Endothelial cell of umbilical vein (primary cell): ENCODE results near the gene PPFIBP1. TPM values are rescaled to one million over a fixed set of nuclear protein-coding genes. Genes with fewer than 3 reads are reported as not detected.

Experiments used
- BruUV-seq: library from RNA; stranded (reverse); fragments of 400-500 nt; replicated peaks from 2 replicates; lab custom pipeline; 2021; lab: Mats Ljungman, UMichigan
- CTCF ChIA-PET: fragments of 300-600, 350-600 bp; sonication (Branson Sonifier 250); formaldehyde crosslinking; loops from one replicate; lab custom pipeline; 2021; ENCODE audit warnings: antibody characterized with exemption, inconsistent platforms; lab: Charles Lee
- POLR2A ChIA-PET: fragments of 300-600, 350-600 bp; sonication (Branson Sonifier 250); formaldehyde crosslinking; loops from one replicate; lab custom pipeline; 2021; ENCODE audit warnings: antibody characterized with exemption, inconsistent platforms; lab: Charles Lee
- DNase-seq: peaks from one replicate; pipeline ENCODE4 v3.0.0-alpha.2; 2011; ENCODE audit warnings: low read depth, low spot score
- FAIRE-seq: peaks from 2 replicates; lab custom pipeline; 2011; peaks lifted over from hg19 to GRCh38; lab: Jason Lieb, UNC
- H2AFZ ChIP-seq: 2 replicates; pipeline ENCODE4 v1.6.0; 2012; ENCODE audit warnings: low read depth, low read length, control low read depth, inconsistent platforms
- H3K27ac ChIP-seq: 2 replicates; pipeline ENCODE4 v1.5.1; 2011; ENCODE audit warnings: low read depth, mild to moderate bottlenecking, control low read depth, low read length, moderate library complexity; ENCODE audit not compliant: insufficient read depth
- H3K27me3 ChIP-seq, 2 experiments: 2 replicates each; pipeline versions ENCODE4 v1.6.0 to v1.6.1; 2011; ENCODE audit warnings: low read length in 2 of 2, mixed read lengths in 1 of 2; ENCODE audit not compliant: control insufficient read depth in 2 of 2, insufficient read depth in 2 of 2
- H3K36me3 ChIP-seq, 2 experiments: 2 replicates in 1 of 2; 3 replicates in 1 of 2; pipeline ENCODE4 v1.5.1; 2011; ENCODE audit warnings: low read length in 2 of 2, mild to moderate bottlenecking in 1 of 2, moderate library complexity in 1 of 2; ENCODE audit not compliant: control insufficient read depth in 2 of 2, insufficient read depth in 2 of 2; ENCODE audit errors: extremely low read depth in 1 of 2
- H3K4me1 ChIP-seq: 3 replicates; pipeline ENCODE4 v1.5.1; 2011; ENCODE audit warnings: mild to moderate bottlenecking, low read length; ENCODE audit not compliant: control insufficient read depth, insufficient read depth; ENCODE audit errors: extremely low read depth
- H3K4me2 ChIP-seq: 2 replicates; pipeline ENCODE4 v1.6.1; 2011; ENCODE audit warnings: low read length, control low read depth, mixed read lengths; ENCODE audit not compliant: insufficient read depth
- H3K4me3 ChIP-seq, 3 experiments: fragments of 200-600 bp in 1 of 3; sonication (generic), shearing (Covaris generic) in 1 of 3; replicated peaks in 1 of 3; 2 replicates each; pipeline ENCODE4 v1.5.1; 2011 to 2016; ENCODE audit warnings: control low read depth in 3 of 3, low read length in 3 of 3, mild to moderate bottlenecking in 2 of 3, inconsistent platforms in 1 of 3, low read depth in 1 of 3, moderate library complexity in 1 of 3; ENCODE audit not compliant: insufficient read depth in 1 of 3
- H3K79me2 ChIP-seq: 2 replicates; pipeline ENCODE4 v1.6.0; 2012; ENCODE audit warnings: low read length, inconsistent platforms; ENCODE audit not compliant: control insufficient read depth, insufficient read depth
- H3K9ac ChIP-seq: replicated peaks from 2 replicates; pipeline ENCODE3; 2011; ENCODE audit warnings: low read length, control low read depth; ENCODE audit not compliant: insufficient read depth; ENCODE audit errors: extremely low read depth
- H3K9me1 ChIP-seq: replicated peaks from 3 replicates; pipeline ENCODE4 v1.6.0; 2011; ENCODE audit warnings: mild to moderate bottlenecking, low read length; ENCODE audit not compliant: control insufficient read depth, insufficient read depth; ENCODE audit errors: extremely low read depth
- H3K9me3 ChIP-seq: replicated peaks from 2 replicates; pipeline ENCODE4 v1.5.1; 2012; ENCODE audit warnings: low read length, inconsistent platforms; ENCODE audit not compliant: control insufficient read depth, insufficient read depth
- H4K20me1 ChIP-seq: replicated peaks from 2 replicates; pipeline ENCODE3; 2011; ENCODE audit warnings: mild to moderate bottlenecking, low read length; ENCODE audit not compliant: control insufficient read depth, insufficient read depth; ENCODE audit errors: extremely low read depth
- CTCF ChIP-seq, 2 donors: IDR thresholded peaks; 1 replicate in 1 of 2; 2 replicates in 1 of 2; pipeline ENCODE4 v1.5.1; 2011; ENCODE audit warnings: low read length in 2 of 2, mild to moderate bottlenecking in 2 of 2, moderate library complexity in 2 of 2, control low read depth in 1 of 2, inconsistent platforms in 1 of 2, low read depth in 1 of 2; ENCODE audit not compliant: insufficient read depth in 1 of 2; ENCODE audit errors: extremely low read depth in 1 of 2
- EZH2 ChIP-seq: IDR thresholded peaks from 2 replicates; pipeline ENCODE4 v1.6.1; 2012; ENCODE audit warnings: borderline replicate concordance, low read depth, mild to moderate bottlenecking, moderate library complexity, low read length, inconsistent platforms; ENCODE audit not compliant: severe bottlenecking
- FOS ChIP-seq: IDR thresholded peaks from 2 replicates; pipeline ENCODE4 v1.6.1; 2011; ENCODE audit warnings: mild to moderate bottlenecking, low read length, moderate library complexity, borderline replicate concordance; ENCODE audit not compliant: insufficient read depth
- GATA2 ChIP-seq: IDR thresholded peaks from 2 replicates; pipeline ENCODE4 v1.7.0; 2011; ENCODE audit warnings: low read depth, mild to moderate bottlenecking, moderate library complexity, mixed read lengths, low read length; ENCODE audit not compliant: insufficient read length, insufficient read depth
- JUN ChIP-seq: IDR thresholded peaks from 2 replicates; pipeline ENCODE4 v1.6.1; 2011; ENCODE audit warnings: borderline replicate concordance, low read depth; ENCODE audit not compliant: insufficient read length, insufficient read depth
- MAX ChIP-seq: IDR thresholded peaks from 2 replicates; pipeline ENCODE4 v1.6.1; 2011; ENCODE audit not compliant: insufficient read depth, insufficient read length
- MYC ChIP-seq: IDR thresholded peaks from one replicate; pipeline ENCODE4 v1.6.1; 2011; ENCODE audit warnings: mild to moderate bottlenecking, low read depth, low read length
- POLR2A ChIP-seq: IDR thresholded peaks from 2 replicates; pipeline ENCODE4 v1.6.1; 2012; ENCODE audit warnings: low read depth, mild to moderate bottlenecking, control low read depth, low read length
- POLR2AphosphoS5 ChIP-seq: IDR thresholded peaks from 2 replicates; pipeline ENCODE4 v1.6.1; 2012; ENCODE audit warnings: low read depth, mild to moderate bottlenecking, control low read depth, low read length, moderate library complexity; ENCODE audit not compliant: insufficient read depth
- dilution Hi-C: fragments of 300-500 bp; cut with MboI; formaldehyde crosslinking; loops from one replicate; pipeline ENCODE4 v1.15.0; 2019; ENCODE audit warnings: low sequenced_read_pairs; ENCODE audit not compliant: extremely low pct_ligation_motif_present
- intact Hi-C: fragments of 100-400 bp; cut with micrococcal nuclease; formaldehyde crosslinking; loops from one replicate; pipeline ENCODE4 v1.10.0; 2022
- polyA plus RNA-seq, 4 experiments: library from polyadenylated mRNA; depleted of rRNA in 3 of 4; stranded (reverse) in 3 of 4; unstranded in 1 of 4; fragments of >200 nt; gene quantifications; 2 replicates each; pipeline versions ENCODE4 v1.2.1 to v1.2.3, GENCODE V29; 2011 to 2012; ENCODE audit warnings: missing spikeins in 1 of 4
- total RNA-seq: library from RNA; stranded (reverse); gene quantifications from 2 replicates; pipeline ENCODE4 v1.2.3, GENCODE V29; 2021

Gene PPFIBP1
- total and polyA plus RNA-seq, 2 donors (not counting 3 experiments of a cell fraction or from before 2014, with no cell fraction given): 45.5 to 154 TPM

- H3K9ac ChIP-seq: no peak overlapping the region
- H3K4me2 ChIP-seq: no peak overlapping the region
- H4K20me1 ChIP-seq: peaks cover 13% of the 10 kb centered on the region
- FAIRE-seq (no peak), DNase-seq (no peak)
- dilution Hi-C loops (no loop called here), intact Hi-C loops (no loop called here)
- no peaks in the 10 kb centered on the region for H3K9me3 ChIP-seq
- H3K27ac ChIP-seq: no peak overlapping the region
- peaks cover 20% of the 10 kb centered on the region for H3K4me1 ChIP-seq
- ChIA-PET POLR2A (no interaction called here), CTCF (interaction anchor here (0.6 to 1.2 kb wide), 3 partner anchors 13 to 32 kb away, joined by 3 read pairs; no protein-coding TSS in a partner anchor)
- peaks cover 0 to 2% of the 10 kb centered on the region in 2 experiments for H3K36me3 ChIP-seq
- H3K9me1 ChIP-seq: no peaks in the 10 kb centered on the region
- H2AFZ ChIP-seq: no peak overlapping the region
- no peaks in the 10 kb centered on the region for H3K27me3 ChIP-seq
- BruUV-seq: no TSS peak
- peaks cover 96% of the 10 kb centered on the region for H3K79me2 ChIP-seq
- TF ChIP-seq EZH2 (no peak), MAX (no peak), GATA2 (no peak), JUN (no peak), MYC (no peak), FOS (no peak), CTCF (IDR thresholded peaks at IDR 0.05; ENCODE audit: extremely low read depth in 1 of 2, insufficient read depth in 1 of 2, low read depth in 1 of 2, low read length in 2 of 2) (no peak), POLR2A (no peak), POLR2AphosphoS5 (no peak)
- H3K4me3 ChIP-seq: no peak overlapping the region
Observed at GRCh38 chr12:27534060-27534764, 10.2 kb downstream of the PPFIBP1 start.
